Activated CD4-positive, alpha-beta T cell treated with anti-CD3 and anti-CD28 coated beads for 1 hour (primary cell): ENCODE measurements around the gene MAPK8.

Experiments
- DNase-seq: peaks from one replicate; pipeline ENCODE4 v3.0.0-alpha.2; 2020

The MAPK8 gene

GRCh38 chr10:48480397-48481374 is 174.2 kb downstream of the MAPK8 start:
- no peak for DNase-seq

DNA sequence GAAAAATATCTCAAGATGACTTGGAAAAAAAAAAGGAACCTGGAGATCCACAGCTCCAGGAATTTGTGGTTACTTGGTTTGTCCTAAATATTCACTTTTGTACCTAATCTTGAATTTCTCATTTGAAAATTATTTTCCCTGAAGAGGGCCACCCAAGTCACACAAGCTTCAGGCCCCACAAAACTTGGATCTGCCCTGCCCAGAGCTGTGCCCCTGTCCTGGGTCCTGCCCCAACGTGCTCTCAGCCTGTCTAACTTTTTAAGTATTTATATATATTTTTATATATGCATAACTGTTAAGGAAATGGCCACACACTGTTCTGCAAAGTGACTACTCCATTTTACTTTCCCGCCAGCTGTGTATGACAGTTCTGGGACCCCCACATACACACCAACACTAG is 174.9 kb downstream of the MAPK8 start:
- DNase-seq = no peak

DNA sequence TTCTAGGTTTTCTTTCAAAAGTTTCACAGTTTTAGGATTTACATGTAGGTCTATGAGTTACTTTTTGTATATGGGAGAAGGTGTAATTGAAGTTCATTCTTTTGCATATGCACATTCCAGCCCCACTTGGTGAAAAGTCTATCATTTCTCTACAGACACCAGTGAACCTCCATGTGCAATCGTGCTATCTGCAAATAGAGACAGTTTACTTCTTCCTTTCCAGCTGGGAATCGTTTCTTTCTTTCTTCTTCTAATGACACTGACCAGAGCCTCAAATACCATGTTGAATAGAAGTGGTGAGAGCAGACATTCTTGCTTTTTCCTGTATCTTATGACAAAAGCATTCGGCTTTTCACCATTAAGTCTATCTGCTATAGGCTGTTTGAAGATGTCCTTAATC is 175.7 kb downstream of the MAPK8 start:
- no peak for DNase-seq

GRCh38 chr10:48484911-48485310 is 178.4 kb downstream of the MAPK8 start:
- DNase-seq = no peak

GRCh38 chr10:48485711-48486110 is 179.2 kb downstream of the MAPK8 start:
- no peak for DNase-seq

- DNase-seq = no peak
Measured at GRCh38 chr10:48487244-48487643, 180.8 kb downstream of the MAPK8 start.
